ENCODE data around the gene DNAL1.

GRCh38 chr14:73746520-73747378 is 102.0 kb downstream of the DNAL1 start:
- no peak for TF ChIP-seq NFRKB (IDR thresholded peaks at IDR 0.05)
- no peak for TF ChIP-seq ELF4 (IDR thresholded peaks at IDR 0.05)
- no peak for TF ChIP-seq FOXK2 (IDR thresholded peaks at IDR 0.05)
- TF ChIP-seq BHLHE40 (IDR thresholded peaks at IDR 0.05; ENCODE audit: borderline replicate concordance), result no peak
- TF ChIP-seq SP1 (IDR thresholded peaks at IDR 0.05), result no peak
- no peak for TF ChIP-seq LEF1 (IDR thresholded peaks at IDR 0.05; ENCODE audit: borderline replicate concordance)
- no peak for TF ChIP-seq HDGF (IDR thresholded peaks at IDR 0.05; ENCODE audit: borderline replicate concordance)
- no peak for TF ChIP-seq SUZ12 (IDR thresholded peaks at IDR 0.05)
- TF ChIP-seq, protein P1, sequence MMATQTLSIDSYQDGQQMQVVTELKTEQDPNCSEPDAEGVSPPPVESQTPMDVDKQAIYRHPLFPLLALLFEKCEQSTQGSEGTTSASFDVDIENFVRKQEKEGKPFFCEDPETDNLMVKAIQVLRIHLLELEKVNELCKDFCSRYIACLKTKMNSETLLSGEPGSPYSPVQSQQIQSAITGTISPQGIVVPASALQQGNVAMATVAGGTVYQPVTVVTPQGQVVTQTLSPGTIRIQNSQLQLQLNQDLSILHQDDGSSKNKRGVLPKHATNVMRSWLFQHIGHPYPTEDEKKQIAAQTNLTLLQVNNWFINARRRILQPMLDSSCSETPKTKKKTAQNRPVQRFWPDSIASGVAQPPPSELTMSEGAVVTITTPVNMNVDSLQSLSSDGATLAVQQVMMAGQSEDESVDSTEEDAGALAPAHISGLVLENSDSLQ (IDR thresholded peaks at IDR 0.05), result no peak
- no peak for TF ChIP-seq CTBP1 (IDR thresholded peaks at IDR 0.05; ENCODE audit: borderline replicate concordance)
- TF ChIP-seq TARDBP (IDR thresholded peaks at IDR 0.05), result no peak
- no peak for TF ChIP-seq ZNF384 (IDR thresholded peaks at IDR 0.05)
- TF ChIP-seq FOXA1 (IDR thresholded peaks at IDR 0.05), result no peak
- TF ChIP-seq ARNT (IDR thresholded peaks at IDR 0.05), result no peak
